A673 (cell line): ENCODE results near the gene DNLZ. TPM values are rescaled to one million over a fixed set of nuclear protein-coding genes. Genes with fewer than 3 reads are reported as not detected.

Source experiments
- BruUV-seq: library from RNA; stranded (reverse); fragments of 400-500 nt; replicated peaks from 2 replicates; lab custom pipeline; 2021; lab: Mats Ljungman, UMichigan
- CTCF ChIA-PET: fragments of 300-600 bp; sonication (Branson Sonifier 250); formaldehyde crosslinking; loops from one replicate; lab custom pipeline; 2022; ENCODE audit warnings: antibody characterized with exemption; lab: Charles Lee
- POLR2A ChIA-PET: fragments of 300-600 bp; sonication (Branson Sonifier 250); formaldehyde crosslinking; loops from one replicate; lab custom pipeline; 2022; ENCODE audit warnings: antibody characterized with exemption; ENCODE audit not compliant: low non-redundant PET; lab: Charles Lee
- DNase-seq: peaks from one replicate; pipeline ENCODE4 v3.0.0-alpha.2; 2015; ENCODE audit warnings: low spot score
- H3K27ac ChIP-seq: fragments of 200-600 bp; sonication (generic); 2 replicates; pipeline ENCODE4 v1.5.1; 2016; ENCODE audit warnings: mixed run types, low read depth, mild to moderate bottlenecking, mixed read lengths, antibody characterized with exemption, low read length; ENCODE audit not compliant: poor library complexity, severe bottlenecking
- H3K27me3 ChIP-seq: fragments of 200-600 bp; sonication (generic); replicated peaks from 2 replicates; pipeline ENCODE4 v1.6.1; 2017; ENCODE audit warnings: mixed run types, low read depth, mild to moderate bottlenecking, mixed read lengths, antibody characterized with exemption, low read length; ENCODE audit not compliant: insufficient read depth, poor library complexity
- H3K36me3 ChIP-seq: fragments of 200-600 bp; sonication (generic); 2 replicates; pipeline ENCODE4 v1.6.1; 2016; ENCODE audit warnings: mixed run types, mild to moderate bottlenecking, mixed read lengths, antibody characterized with exemption, low read length; ENCODE audit not compliant: insufficient read depth, poor library complexity, severe bottlenecking
- H3K4me1 ChIP-seq: fragments of 200-600 bp; sonication (generic); 2 replicates; pipeline ENCODE4 v1.6.1; 2017; ENCODE audit warnings: mixed run types, mild to moderate bottlenecking, mixed read lengths, antibody characterized with exemption, low read length; ENCODE audit not compliant: insufficient read depth, poor library complexity, severe bottlenecking
- H3K4me3 ChIP-seq: fragments of 200-600 bp; sonication (generic); 2 replicates; pipeline ENCODE4 v1.5.1; 2016; ENCODE audit warnings: low read depth, mixed run types, mild to moderate bottlenecking, mixed read lengths, low read length; ENCODE audit not compliant: poor library complexity, severe bottlenecking
- H3K9me3 ChIP-seq: fragments of 200-600 bp; sonication (generic); 2 replicates; pipeline ENCODE4 v1.6.1; 2016; ENCODE audit warnings: mixed run types, low read depth, mild to moderate bottlenecking, mixed read lengths, antibody characterized with exemption, low read length; ENCODE audit not compliant: poor library complexity, severe bottlenecking
- EZH2 ChIP-seq: fragments of 200-600 bp; sonication (generic); IDR thresholded peaks from 2 replicates; pipeline ENCODE4 v1.6.1; 2017; ENCODE audit warnings: borderline replicate concordance, low read depth, mild to moderate bottlenecking, mixed read lengths, antibody characterized with exemption, low read length; ENCODE audit not compliant: poor library complexity, severe bottlenecking
- intact Hi-C: fragments of 100-400 bp; cut with micrococcal nuclease; formaldehyde crosslinking; loops from one replicate; pipeline ENCODE4 v1.10.0; 2022; ENCODE audit not compliant: unreplicated experiment
- total RNA-seq: library from RNA; stranded (reverse); gene quantifications from 2 replicates; pipeline ENCODE4 v1.2.3, GENCODE V29; 2021
- TF ChIP-seq, protein P1 (sequence below): fragments of 300-800, 200-600 bp; sonication (generic); conservative IDR thresholded peaks from 2 replicates; pipeline ENCODE4 v1.5.1; 2017; ENCODE audit warnings: low read depth, mild to moderate bottlenecking, antibody characterized with exemption, low read length, moderate library complexity, mixed read lengths

Gene DNLZ
- total RNA-seq, 1 experiment from 2014 or later: 37.3 TPM

DNA sequence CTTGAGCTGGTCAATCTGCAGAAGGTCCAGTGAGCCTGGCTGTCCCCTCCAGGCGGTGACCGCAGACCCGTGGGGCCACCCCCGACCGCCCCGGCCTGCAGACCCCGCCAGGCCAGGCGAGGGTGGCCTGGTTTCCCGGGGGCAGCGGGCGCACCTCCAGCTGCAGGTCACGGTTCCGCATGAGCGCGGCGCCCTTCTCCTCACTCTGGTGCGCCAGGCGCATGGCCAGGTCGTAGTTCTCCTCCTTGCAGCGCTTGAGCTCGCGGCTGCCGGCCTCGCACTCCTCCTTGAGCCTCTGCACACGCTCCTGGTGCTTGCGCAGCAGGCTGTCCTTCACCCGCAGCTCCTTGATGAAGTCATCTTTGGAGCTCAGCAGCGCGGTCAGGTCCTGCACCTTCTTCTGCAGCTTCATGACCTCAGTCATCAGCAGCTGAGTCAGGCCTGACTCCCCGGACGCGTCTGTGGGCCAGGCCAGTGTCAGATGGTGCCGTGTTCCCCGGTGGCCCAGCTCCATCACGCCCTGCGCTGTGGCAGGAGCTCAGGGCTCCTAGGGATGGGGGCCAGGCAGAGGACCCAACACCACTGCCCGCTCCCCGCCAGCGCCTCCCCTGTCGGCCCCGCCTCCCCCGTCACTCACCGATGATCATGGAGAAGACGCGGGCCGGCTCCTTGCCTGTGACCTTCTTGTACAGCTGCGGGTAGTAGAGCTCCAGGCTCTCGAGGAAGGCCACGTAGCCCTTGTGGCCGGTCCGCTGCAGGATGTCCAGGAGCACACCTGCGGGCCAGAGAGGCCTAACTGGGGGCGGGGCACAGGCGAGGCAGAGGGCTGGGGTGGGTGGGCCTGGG lies 7.4 kb upstream of the DNLZ start:
- ChIA-PET POLR2A (interaction anchor here (0.6 kb wide), 1 partner anchor 80 kb away, joined by 3 read pairs; no protein-coding TSS in a partner anchor), CTCF (no interaction called here)
- TF ChIP-seq EZH2: no peak
- TF ChIP-seq, protein P1, sequence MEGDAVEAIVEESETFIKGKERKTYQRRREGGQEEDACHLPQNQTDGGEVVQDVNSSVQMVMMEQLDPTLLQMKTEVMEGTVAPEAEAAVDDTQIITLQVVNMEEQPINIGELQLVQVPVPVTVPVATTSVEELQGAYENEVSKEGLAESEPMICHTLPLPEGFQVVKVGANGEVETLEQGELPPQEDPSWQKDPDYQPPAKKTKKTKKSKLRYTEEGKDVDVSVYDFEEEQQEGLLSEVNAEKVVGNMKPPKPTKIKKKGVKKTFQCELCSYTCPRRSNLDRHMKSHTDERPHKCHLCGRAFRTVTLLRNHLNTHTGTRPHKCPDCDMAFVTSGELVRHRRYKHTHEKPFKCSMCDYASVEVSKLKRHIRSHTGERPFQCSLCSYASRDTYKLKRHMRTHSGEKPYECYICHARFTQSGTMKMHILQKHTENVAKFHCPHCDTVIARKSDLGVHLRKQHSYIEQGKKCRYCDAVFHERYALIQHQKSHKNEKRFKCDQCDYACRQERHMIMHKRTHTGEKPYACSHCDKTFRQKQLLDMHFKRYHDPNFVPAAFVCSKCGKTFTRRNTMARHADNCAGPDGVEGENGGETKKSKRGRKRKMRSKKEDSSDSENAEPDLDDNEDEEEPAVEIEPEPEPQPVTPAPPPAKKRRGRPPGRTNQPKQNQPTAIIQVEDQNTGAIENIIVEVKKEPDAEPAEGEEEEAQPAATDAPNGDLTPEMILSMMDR: no peak
- Histone ChIP-seq H3K27me3 (no peaks in the 10 kb centered on the region), H3K4me1 (no peaks in the 10 kb centered on the region), H3K4me3 (no peak overlapping the region), H3K36me3 (no peaks in the 10 kb centered on the region), H3K27ac (no peak overlapping the region), H3K9me3 (no peaks in the 10 kb centered on the region)
- no TSS peak for BruUV-seq
- intact Hi-C loops: no loop called here
- no peak for DNase-seq

DNA sequence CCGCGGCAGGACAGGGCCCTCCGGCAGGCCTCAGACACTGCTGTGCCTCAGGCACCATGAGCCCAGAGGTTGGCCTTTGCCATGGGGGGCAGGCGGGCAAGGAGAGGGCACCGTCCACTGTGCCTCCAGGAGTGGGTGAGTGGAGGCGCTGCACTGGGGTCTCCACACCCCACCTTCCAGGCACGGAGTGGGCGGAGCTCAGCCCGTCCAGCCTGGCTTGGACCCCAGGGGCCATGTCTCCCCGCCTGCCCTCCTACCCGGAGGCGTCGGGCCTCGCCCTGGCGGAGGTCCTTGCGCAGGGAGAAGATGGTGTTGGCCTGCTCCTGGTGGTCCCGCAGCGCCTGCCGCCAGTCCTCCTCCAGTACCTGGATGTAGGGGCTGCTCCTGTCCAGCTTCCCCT lies 6.5 kb upstream of the DNLZ start:
- no peak for DNase-seq
- intact Hi-C loops: no loop called here
- Histone ChIP-seq H3K36me3 (no peaks in the 10 kb centered on the region), H3K27me3 (no peaks in the 10 kb centered on the region), H3K9me3 (no peaks in the 10 kb centered on the region), H3K4me1 (no peaks in the 10 kb centered on the region), H3K27ac (no peak overlapping the region), H3K4me3 (no peak overlapping the region)
- TF ChIP-seq, protein P1: no peak
- TF ChIP-seq EZH2: no peak
- ChIA-PET CTCF (no interaction called here), POLR2A (no interaction called here)
- no TSS peak for BruUV-seq

DNA sequence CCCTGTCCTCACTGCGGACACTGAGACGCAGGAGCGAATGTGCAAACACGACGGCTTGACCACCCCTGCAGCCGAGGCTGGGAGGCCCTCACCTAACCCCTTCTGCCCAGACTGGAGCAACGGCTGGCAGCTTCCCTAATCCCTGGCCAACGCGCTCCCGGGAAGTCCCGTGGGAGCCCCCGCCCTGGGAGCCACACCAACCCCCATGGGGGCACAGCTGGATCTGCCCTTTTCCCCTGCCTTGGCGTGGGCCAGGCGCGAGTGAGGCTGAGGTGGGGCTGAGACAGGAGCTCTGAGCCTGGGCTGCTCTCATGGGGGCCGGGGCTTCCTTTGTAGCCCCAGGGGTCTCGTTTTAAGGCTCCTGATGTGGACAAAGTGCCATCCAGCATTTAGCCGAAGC lies 4.6 kb upstream of the DNLZ start:
- Histone ChIP-seq H3K4me1 (peaks cover 5% of the 10 kb centered on the region), H3K4me3 (no peak overlapping the region), H3K9me3 (no peaks in the 10 kb centered on the region), H3K27ac (no peak overlapping the region), H3K36me3 (no peaks in the 10 kb centered on the region), H3K27me3 (no peaks in the 10 kb centered on the region)
- ChIA-PET CTCF (no interaction called here), POLR2A (no interaction called here)
- intact Hi-C loops: no loop called here
- no peak for DNase-seq
- TF ChIP-seq EZH2: no peak
- TF ChIP-seq, protein P1: no peak
- BruUV-seq: no TSS peak
